HEK293 (cell line): ENCODE results near the gene RAB44.

ENCODE experiments used
- CTCF ChIA-PET: fragments of 350-600 bp; formaldehyde crosslinking; extraction: SDS; loops from one replicate; lab custom pipeline; 2021; ENCODE audit warnings: antibody characterized with exemption; lab: Yijun Ruan, JAX
- POLR2A ChIA-PET: fragments of 300-600 bp; formaldehyde crosslinking; extraction: SDS; loops from one replicate; lab custom pipeline; 2020; ENCODE audit warnings: antibody characterized with exemption, inconsistent platforms; lab: Yijun Ruan, JAX
- H3K27ac ChIP-seq: fragments of 200-500 bp; sonication (Bioruptor generic); 2 replicates; pipeline ENCODE4 v1.5.1; 2014; ENCODE audit warnings: low read depth, low read length, control low read depth, inconsistent platforms; ENCODE audit errors: extremely low read depth
- H3K36me3 ChIP-seq, 2 experiments: fragments of 200-500 bp in 1 of 2; sonication (Bioruptor generic) in 1 of 2; 1 replicate in 1 of 2; 2 replicates in 1 of 2; pipeline ENCODE4 v1.5.1; 2014 to 2017; ENCODE audit warnings: inconsistent platforms in 2 of 2, low read length in 2 of 2; ENCODE audit not compliant: control insufficient read depth in 2 of 2, insufficient read depth in 1 of 2
- H3K4me1 ChIP-seq: fragments of 200-500 bp; sonication (Bioruptor generic); 2 replicates; pipeline ENCODE4 v1.5.1; 2014; ENCODE audit warnings: mild to moderate bottlenecking, low read length, inconsistent platforms; ENCODE audit not compliant: control insufficient read depth, insufficient read depth
- H3K4me3 ChIP-seq: 2 replicates; pipeline ENCODE4 v1.5.1; 2011; ENCODE audit warnings: low read depth, mild to moderate bottlenecking, control low read depth, low read length, moderate library complexity
- H3K9me3 ChIP-seq: fragments of 200-500 bp; sonication (Bioruptor generic); 2 replicates; pipeline ENCODE4 v1.5.1; 2014; ENCODE audit warnings: low read depth, low read length, inconsistent platforms; ENCODE audit not compliant: control insufficient read depth, insufficient read depth
- FEZF1 ChIP-seq: fragments of 450-650 bp; formaldehyde crosslinking; IDR thresholded peaks from 2 replicates; pipeline ENCODE4 v1.5.1; 2016; ENCODE audit warnings: missing biosample characterization, missing genetic modification characterization
- GLIS2 ChIP-seq: fragments of 450-650 bp; formaldehyde crosslinking; IDR thresholded peaks from 2 replicates; pipeline ENCODE4 v1.5.1; 2016; ENCODE audit warnings: missing biosample characterization, missing genetic modification characterization
- HOXC10 ChIP-seq: sonication (generic); formaldehyde crosslinking; IDR thresholded peaks from 2 replicates; pipeline ENCODE4 v1.8.1; 2023; ENCODE audit warnings: mild to moderate bottlenecking, missing genetic modification reagents
- SALL2 ChIP-seq: fragments of 450-650 bp; formaldehyde crosslinking; IDR thresholded peaks from 2 replicates; pipeline ENCODE4 v1.5.0; 2017; ENCODE audit warnings: missing biosample characterization, mild to moderate bottlenecking, missing genetic modification characterization, borderline replicate concordance
- TRIM28 ChIP-seq: IDR thresholded peaks from 2 replicates; pipeline ENCODE4 v1.6.1; 2011; ENCODE audit warnings: low read length, control low read depth, borderline replicate concordance
- WT1 ChIP-seq: fragments of 450-650 bp; formaldehyde crosslinking; IDR thresholded peaks from 2 replicates; pipeline ENCODE4 v1.5.1; 2016; ENCODE audit warnings: missing biosample characterization, missing genetic modification characterization
- ZBTB17 ChIP-seq: fragments of 450-650 bp; formaldehyde crosslinking; IDR thresholded peaks from 2 replicates; pipeline ENCODE4 v1.5.1; 2016; ENCODE audit warnings: missing biosample characterization, missing genetic modification characterization
- ZBTB21 ChIP-seq: fragments of 450-650 bp; formaldehyde crosslinking; IDR thresholded peaks from 2 replicates; pipeline ENCODE4 v1.5.1; 2017; ENCODE audit warnings: missing biosample characterization, missing genetic modification characterization
- ZBTB7A ChIP-seq: fragments of 450-650 bp; formaldehyde crosslinking; IDR thresholded peaks from 2 replicates; pipeline ENCODE4 v1.5.1; 2016; ENCODE audit warnings: low read depth, missing biosample characterization, missing genetic modification characterization
- ZNF19 ChIP-seq: fragments of 450-650 bp; formaldehyde crosslinking; IDR thresholded peaks from 2 replicates; pipeline ENCODE4; 2016; ENCODE audit warnings: missing biosample characterization, missing genetic modification characterization, low read depth
- ZNF335 ChIP-seq: fragments of 450-650 bp; formaldehyde crosslinking; conservative IDR thresholded peaks from 2 replicates; pipeline ENCODE4 v1.5.1; 2016; ENCODE audit warnings: missing biosample characterization, missing genetic modification characterization
- ZNF404 ChIP-seq: fragments of 450-650 bp; formaldehyde crosslinking; IDR thresholded peaks from 2 replicates; pipeline ENCODE4 v1.5.1; 2017; ENCODE audit warnings: missing biosample characterization, missing genetic modification characterization
- ZNF600 ChIP-seq: fragments of 450-650 bp; formaldehyde crosslinking; IDR thresholded peaks from 2 replicates; pipeline ENCODE4 v1.5.1; 2016; ENCODE audit warnings: missing biosample characterization, missing genetic modification characterization
- ZNF843 ChIP-seq: fragments of 450-650 bp; formaldehyde crosslinking; IDR thresholded peaks from 2 replicates; pipeline ENCODE4 v1.5.1; 2016; ENCODE audit warnings: missing biosample characterization, missing genetic modification characterization
- ZXDB ChIP-seq: fragments of 450-650 bp; formaldehyde crosslinking; IDR thresholded peaks from 2 replicates; pipeline ENCODE4 v1.5.1; 2016; ENCODE audit warnings: missing biosample characterization, missing genetic modification characterization
- TF ChIP-seq, protein P1 (sequence below): fragments of 450-650 bp; formaldehyde crosslinking; IDR thresholded peaks from 2 replicates; pipeline ENCODE4 v1.5.1; 2016; ENCODE audit warnings: missing biosample characterization, missing genetic modification characterization
- TF ChIP-seq, protein P2 (sequence below): fragments of 450-650 bp; formaldehyde crosslinking; IDR thresholded peaks from 2 replicates; pipeline ENCODE4 v1.5.1; 2016; ENCODE audit warnings: missing biosample characterization, missing genetic modification characterization
- TF ChIP-seq, protein P3 (sequence below): fragments of 450-650 bp; formaldehyde crosslinking; IDR thresholded peaks from 2 replicates; pipeline ENCODE4 v1.5.1; 2016; ENCODE audit warnings: missing biosample characterization, missing genetic modification characterization
- TF ChIP-seq, protein P4 (sequence below): fragments of 450-650 bp; formaldehyde crosslinking; conservative IDR thresholded peaks from 2 replicates; pipeline ENCODE4 v1.5.1; 2016; ENCODE audit warnings: low read depth, missing biosample characterization, missing genetic modification characterization

RAB44 gene

DNA sequence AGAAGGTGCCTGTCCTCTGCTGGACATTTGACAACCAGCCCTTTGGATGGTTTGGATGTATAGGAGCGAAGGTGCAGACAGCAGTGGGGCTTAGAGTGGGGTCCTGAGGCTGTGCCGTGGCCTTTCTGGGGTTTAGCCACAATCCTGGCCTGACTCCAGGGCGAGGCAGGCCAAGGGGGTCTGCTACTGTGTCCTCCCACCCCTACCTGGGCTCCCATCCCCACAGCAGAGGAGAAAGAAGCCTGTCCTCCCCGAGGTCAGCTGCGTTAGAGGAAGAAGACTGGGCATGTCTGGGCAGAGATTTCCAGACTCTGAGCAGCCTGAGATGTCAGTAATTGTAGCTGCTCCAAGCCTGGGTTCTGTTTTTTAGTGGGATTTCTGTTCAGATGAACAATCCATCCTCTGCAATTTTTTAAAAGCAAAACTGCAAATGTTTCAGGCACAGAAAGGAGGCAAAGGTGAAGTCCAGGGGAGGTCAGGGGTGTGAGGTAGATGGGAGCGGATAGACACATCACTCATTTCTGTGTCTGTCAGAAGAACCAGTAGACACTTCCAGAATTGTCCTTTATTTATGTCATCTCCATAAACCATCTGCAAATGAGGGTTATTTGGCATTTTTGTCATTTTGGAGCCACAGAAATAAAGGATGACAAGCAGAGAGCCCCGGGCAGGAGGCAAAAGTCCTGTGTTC lies 20.4 kb upstream of the RAB44 start:
- POLR2A ChIA-PET = interaction anchor here (5.6 kb wide), 1 partner anchor 11 kb away, joined by 143 read pairs; no protein-coding TSS in a partner anchor
- TF ChIP-seq ZXDB (tag by site-specific recombination) = no peak
- peak; percentile 1 for TF ChIP-seq ZNF335 (tag by site-specific recombination)
- TF ChIP-seq ZBTB17 (tag by site-specific recombination) = peak; percentile 10; the same call in 1 of the 2 replicates
- TF ChIP-seq GLIS2 (tag by site-specific recombination) = 0 out of 2 replicates have a peak, but pooled peaks have one; percentile 34
- TF ChIP-seq, protein P1, sequence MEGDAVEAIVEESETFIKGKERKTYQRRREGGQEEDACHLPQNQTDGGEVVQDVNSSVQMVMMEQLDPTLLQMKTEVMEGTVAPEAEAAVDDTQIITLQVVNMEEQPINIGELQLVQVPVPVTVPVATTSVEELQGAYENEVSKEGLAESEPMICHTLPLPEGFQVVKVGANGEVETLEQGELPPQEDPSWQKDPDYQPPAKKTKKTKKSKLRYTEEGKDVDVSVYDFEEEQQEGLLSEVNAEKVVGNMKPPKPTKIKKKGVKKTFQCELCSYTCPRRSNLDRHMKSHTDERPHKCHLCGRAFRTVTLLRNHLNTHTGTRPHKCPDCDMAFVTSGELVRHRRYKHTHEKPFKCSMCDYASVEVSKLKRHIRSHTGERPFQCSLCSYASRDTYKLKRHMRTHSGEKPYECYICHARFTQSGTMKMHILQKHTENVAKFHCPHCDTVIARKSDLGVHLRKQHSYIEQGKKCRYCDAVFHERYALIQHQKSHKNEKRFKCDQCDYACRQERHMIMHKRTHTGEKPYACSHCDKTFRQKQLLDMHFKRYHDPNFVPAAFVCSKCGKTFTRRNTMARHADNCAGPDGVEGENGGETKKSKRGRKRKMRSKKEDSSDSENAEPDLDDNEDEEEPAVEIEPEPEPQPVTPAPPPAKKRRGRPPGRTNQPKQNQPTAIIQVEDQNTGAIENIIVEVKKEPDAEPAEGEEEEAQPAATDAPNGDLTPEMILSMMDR = no peak
- no peak for TF ChIP-seq ZBTB7A (tag by site-specific recombination)
- no peak for TF ChIP-seq HOXC10 (CRISPR knock-in tag)
- TF ChIP-seq ZNF19 = no peak
- TF ChIP-seq, protein P2, sequence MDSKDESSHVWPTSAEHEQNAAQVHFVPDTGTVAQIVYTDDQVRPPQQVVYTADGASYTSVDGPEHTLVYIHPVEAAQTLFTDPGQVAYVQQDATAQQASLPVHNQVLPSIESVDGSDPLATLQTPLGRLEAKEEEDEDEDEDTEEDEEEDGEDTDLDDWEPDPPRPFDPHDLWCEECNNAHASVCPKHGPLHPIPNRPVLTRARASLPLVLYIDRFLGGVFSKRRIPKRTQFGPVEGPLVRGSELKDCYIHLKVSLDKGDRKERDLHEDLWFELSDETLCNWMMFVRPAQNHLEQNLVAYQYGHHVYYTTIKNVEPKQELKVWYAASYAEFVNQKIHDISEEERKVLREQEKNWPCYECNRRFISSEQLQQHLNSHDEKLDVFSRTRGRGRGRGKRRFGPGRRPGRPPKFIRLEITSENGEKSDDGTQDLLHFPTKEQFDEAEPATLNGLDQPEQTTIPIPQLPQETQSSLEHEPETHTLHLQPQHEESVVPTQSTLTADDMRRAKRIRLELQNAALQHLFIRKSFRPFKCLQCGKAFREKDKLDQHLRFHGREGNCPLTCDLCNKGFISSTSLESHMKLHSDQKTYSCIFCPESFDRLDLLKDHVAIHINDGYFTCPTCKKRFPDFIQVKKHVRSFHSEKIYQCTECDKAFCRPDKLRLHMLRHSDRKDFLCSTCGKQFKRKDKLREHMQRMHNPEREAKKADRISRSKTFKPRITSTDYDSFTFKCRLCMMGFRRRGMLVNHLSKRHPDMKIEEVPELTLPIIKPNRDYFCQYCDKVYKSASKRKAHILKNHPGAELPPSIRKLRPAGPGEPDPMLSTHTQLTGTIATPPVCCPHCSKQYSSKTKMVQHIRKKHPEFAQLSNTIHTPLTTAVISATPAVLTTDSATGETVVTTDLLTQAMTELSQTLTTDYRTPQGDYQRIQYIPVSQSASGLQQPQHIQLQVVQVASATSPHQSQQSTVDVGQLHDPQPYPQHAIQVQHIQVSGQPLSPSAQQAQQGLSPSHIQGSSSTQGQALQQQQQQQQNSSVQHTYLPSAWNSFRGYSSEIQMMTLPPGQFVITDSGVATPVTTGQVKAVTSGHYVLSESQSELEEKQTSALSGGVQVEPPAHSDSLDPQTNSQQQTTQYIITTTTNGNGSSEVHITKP (tag by site-specific recombination) = peak; percentile 65
- H3K9me3 ChIP-seq = no peaks in the 10 kb centered on the region
- peak overlapping the region; percentile 89 for H3K27ac ChIP-seq
- H3K36me3 ChIP-seq = peaks cover 0 to 11% of the 10 kb centered on the region in 2 experiments; a peak in 1 of 3 replicates
- peak overlapping the region; percentile 42 for H3K4me3 ChIP-seq
- CTCF ChIA-PET = interaction anchor here (0.6 to 8.5 kb wide), 6 partner anchors 10 to 170 kb away, joined by 3 to 47 read pairs (median 6); no protein-coding TSS in a partner anchor
- H3K4me1 ChIP-seq = peaks cover 14% of the 10 kb centered on the region

DNA sequence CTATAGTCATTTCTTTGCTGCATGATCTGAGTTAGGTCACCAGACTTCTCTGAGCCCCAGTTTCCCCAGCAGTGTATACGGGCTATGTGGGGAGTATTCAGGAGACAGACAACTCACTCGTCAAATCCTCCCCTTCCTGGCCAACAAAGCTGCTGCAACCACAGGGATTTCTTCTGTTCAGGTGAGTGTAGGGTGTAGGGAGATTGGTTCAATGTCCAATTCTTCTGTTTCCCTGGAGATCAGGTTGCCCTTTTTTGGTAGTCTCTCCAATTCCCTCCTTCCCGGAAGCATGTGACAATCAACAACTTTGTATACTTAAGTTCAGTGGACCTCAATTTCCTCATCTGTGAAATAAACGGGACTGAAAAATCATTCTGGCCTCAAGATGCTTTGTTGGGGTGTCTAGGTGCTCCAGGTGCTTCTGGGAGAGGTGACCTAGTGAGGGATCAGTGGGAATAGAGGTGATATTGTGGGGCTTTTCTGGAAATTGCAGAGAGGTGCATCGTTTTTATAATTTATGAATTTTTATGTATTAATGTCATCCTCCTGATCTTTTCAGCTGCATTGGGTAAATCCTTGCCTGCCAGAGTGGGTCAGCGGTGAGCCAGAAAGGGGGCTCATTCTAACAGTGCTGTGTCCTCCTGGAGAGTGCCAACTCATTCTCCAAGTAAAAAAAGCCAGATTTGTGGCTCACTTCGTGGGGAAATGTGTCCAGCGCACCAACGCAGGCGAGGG lies 19.7 kb upstream of the RAB44 start:
- POLR2A ChIA-PET = interaction anchor here (0.7 to 5.6 kb wide), 29 partner anchors 10 to 494 kb away, joined by 3 to 143 read pairs (median 4); partner anchors contain the start of genes MTCH1, PI16, PPIL1 and SRSF3

More for the DNA sequence above, 19.7 kb upstream of the RAB44 start:
- CTCF ChIA-PET = interaction anchor here (0.6 to 8.5 kb wide), 9 partner anchors 9 to 340 kb away, joined by 3 to 47 read pairs (median 5); no protein-coding TSS in a partner anchor
- Histone ChIP-seq H3K4me1 (peaks cover 19% of the 10 kb centered on the region), H3K36me3 (peaks cover 0 to 19% of the 10 kb centered on the region in 2 experiments; a peak in 1 of 3 replicates)
- 0 out of 2 replicates have a peak, but pooled peaks have one; percentile 63 for TF ChIP-seq TRIM28
- TF ChIP-seq ZBTB21 = no peak
- TF ChIP-seq ZNF600 (tag by site-specific recombination) = peak; percentile 94; the same call in 1 of the 2 replicates
- no peak for TF ChIP-seq ZNF843 (tag by site-specific recombination)
- TF ChIP-seq, protein P3, sequence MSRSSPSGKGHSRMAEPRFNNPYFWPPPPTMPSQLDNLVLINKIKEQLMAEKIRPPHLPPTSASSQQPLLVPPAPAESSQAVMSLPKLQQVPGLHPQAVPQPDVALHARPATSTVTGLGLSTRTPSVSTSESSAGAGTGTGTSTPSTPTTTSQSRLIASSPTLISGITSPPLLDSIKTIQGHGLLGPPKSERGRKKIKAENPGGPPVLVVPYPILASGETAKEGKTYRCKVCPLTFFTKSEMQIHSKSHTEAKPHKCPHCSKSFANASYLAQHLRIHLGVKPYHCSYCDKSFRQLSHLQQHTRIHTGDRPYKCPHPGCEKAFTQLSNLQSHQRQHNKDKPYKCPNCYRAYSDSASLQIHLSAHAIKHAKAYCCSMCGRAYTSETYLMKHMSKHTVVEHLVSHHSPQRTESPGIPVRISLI (tag by site-specific recombination) = peak; percentile 60; the same call in 1 of the 2 replicates
- peak; percentile 46 for TF ChIP-seq WT1 (tag by site-specific recombination)
- TF ChIP-seq ZNF335 (tag by site-specific recombination) = peak; percentile 76
- TF ChIP-seq, protein P4, sequence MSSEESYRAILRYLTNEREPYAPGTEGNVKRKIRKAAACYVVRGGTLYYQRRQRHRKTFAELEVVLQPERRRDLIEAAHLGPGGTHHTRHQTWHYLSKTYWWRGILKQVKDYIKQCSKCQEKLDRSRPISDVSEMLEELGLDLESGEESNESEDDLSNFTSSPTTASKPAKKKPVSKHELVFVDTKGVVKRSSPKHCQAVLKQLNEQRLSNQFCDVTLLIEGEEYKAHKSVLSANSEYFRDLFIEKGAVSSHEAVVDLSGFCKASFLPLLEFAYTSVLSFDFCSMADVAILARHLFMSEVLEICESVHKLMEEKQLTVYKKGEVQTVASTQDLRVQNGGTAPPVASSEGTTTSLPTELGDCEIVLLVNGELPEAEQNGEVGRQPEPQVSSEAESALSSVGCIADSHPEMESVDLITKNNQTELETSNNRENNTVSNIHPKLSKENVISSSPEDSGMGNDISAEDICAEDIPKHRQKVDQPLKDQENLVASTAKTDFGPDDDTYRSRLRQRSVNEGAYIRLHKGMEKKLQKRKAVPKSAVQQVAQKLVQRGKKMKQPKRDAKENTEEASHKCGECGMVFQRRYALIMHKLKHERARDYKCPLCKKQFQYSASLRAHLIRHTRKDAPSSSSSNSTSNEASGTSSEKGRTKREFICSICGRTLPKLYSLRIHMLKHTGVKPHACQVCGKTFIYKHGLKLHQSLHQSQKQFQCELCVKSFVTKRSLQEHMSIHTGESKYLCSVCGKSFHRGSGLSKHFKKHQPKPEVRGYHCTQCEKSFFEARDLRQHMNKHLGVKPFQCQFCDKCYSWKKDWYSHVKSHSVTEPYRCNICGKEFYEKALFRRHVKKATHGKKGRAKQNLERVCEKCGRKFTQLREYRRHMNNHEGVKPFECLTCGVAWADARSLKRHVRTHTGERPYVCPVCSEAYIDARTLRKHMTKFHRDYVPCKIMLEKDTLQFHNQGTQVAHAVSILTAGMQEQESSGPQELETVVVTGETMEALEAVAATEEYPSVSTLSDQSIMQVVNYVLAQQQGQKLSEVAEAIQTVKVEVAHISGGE (tag by site-specific recombination) = peak; percentile 78; the same call in 1 of the 2 replicates
- TF ChIP-seq SALL2 (tag by site-specific recombination) = 0 out of 2 replicates have a peak, but pooled peaks have one; percentile 14
- TF ChIP-seq FEZF1 = peak; percentile 31
- no peak for TF ChIP-seq ZNF404
- TF ChIP-seq, all 188 proteins: peak for 8
- H3K27ac ChIP-seq = peak overlapping the region; percentile 89
- H3K9me3 ChIP-seq = no peaks in the 10 kb centered on the region
- peak overlapping the region; percentile 42 for H3K4me3 ChIP-seq
